Chondrocyte (in vitro differentiated cells): ENCODE results near the gene MRPL45. TPM values are rescaled to one million over a fixed set of nuclear protein-coding genes. Genes with fewer than 3 reads are reported as not detected.

Experiments used
- DNase-seq: peaks from one replicate; pipeline ENCODE4 v3.0.0; 2021; ENCODE audit warnings: mixed read lengths, low spot score
- H3K27ac Mint-ChIP-seq: one replicate; pipeline ENCODE4 v1.8.0; 2021; ENCODE audit warnings: mild to moderate bottlenecking, moderate library complexity, mixed read lengths; ENCODE audit not compliant: unreplicated experiment
- H3K27me3 Mint-ChIP-seq: 2 replicates; pipeline ENCODE4 v1.8.0; 2021; ENCODE audit warnings: low read depth, mixed read lengths
- H3K36me3 Mint-ChIP-seq: 2 replicates; pipeline ENCODE4 v1.8.0; 2021; ENCODE audit warnings: low read depth, mixed read lengths
- H3K4me1 Mint-ChIP-seq: 2 replicates; pipeline ENCODE4 v1.8.0; 2021; ENCODE audit warnings: low read depth, mild to moderate bottlenecking, mixed read lengths
- H3K4me3 Mint-ChIP-seq: one replicate; pipeline ENCODE4 v1.8.0; 2021; ENCODE audit warnings: mild to moderate bottlenecking, moderate library complexity, mixed read lengths; ENCODE audit not compliant: unreplicated experiment
- H3K9me3 Mint-ChIP-seq: 2 replicates; pipeline ENCODE4 v1.8.0; 2021; ENCODE audit warnings: low read depth, mixed read lengths
- total RNA-seq: library from RNA; stranded (reverse); gene quantifications from 3 replicates; pipeline ENCODE4 v1.2.1, GENCODE V29; 2021
- TF ChIP-seq, protein P1 (sequence below): fragments of 200-600 bp; sonication (generic); IDR thresholded peaks from 2 replicates; pipeline ENCODE4 v1.5.0; 2021; ENCODE audit warnings: antibody characterized with exemption, mild to moderate bottlenecking, moderate library complexity

The MRPL45 gene
- total RNA-seq, 1 donor from 2014 or later, result 26.0 TPM

GRCh38 chr17:38351412-38352222 lies 54.6 kb downstream of the MRPL45 start, which contains the start of gene SOCS7:
Gene SOCS7, plus strand, starts transcription at chr17:38351844. Its CDS starts 209 bp downstream, at chr17:38352053.
- peak within 1 kb of the TSS; percentile 86 for H3K27ac Mint-ChIP-seq
- H3K9me3 Mint-ChIP-seq, result no peaks in the 10 kb centered on the region
- H3K4me1 Mint-ChIP-seq, result peaks cover 42% of the 10 kb centered on the region
- DNase-seq, result no peak
- TF ChIP-seq, protein P1, sequence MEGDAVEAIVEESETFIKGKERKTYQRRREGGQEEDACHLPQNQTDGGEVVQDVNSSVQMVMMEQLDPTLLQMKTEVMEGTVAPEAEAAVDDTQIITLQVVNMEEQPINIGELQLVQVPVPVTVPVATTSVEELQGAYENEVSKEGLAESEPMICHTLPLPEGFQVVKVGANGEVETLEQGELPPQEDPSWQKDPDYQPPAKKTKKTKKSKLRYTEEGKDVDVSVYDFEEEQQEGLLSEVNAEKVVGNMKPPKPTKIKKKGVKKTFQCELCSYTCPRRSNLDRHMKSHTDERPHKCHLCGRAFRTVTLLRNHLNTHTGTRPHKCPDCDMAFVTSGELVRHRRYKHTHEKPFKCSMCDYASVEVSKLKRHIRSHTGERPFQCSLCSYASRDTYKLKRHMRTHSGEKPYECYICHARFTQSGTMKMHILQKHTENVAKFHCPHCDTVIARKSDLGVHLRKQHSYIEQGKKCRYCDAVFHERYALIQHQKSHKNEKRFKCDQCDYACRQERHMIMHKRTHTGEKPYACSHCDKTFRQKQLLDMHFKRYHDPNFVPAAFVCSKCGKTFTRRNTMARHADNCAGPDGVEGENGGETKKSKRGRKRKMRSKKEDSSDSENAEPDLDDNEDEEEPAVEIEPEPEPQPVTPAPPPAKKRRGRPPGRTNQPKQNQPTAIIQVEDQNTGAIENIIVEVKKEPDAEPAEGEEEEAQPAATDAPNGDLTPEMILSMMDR, result peak; percentile 7
- peak within 1 kb of the TSS; percentile 78 for H3K4me3 Mint-ChIP-seq
- H3K27me3 Mint-ChIP-seq, result no peaks in the 10 kb centered on the region
- H3K36me3 Mint-ChIP-seq, result no peaks in the 10 kb centered on the region

GRCh38 chr17:38352245-38353085 lies 55.5 kb downstream of the MRPL45 start:
- H3K4me3 Mint-ChIP-seq, result peak overlapping the region; percentile 78
- no peaks in the 10 kb centered on the region for H3K36me3 Mint-ChIP-seq
- DNase-seq, result no peak
- H3K9me3 Mint-ChIP-seq, result no peaks in the 10 kb centered on the region
- H3K27ac Mint-ChIP-seq, result peak overlapping the region; percentile 70
- H3K27me3 Mint-ChIP-seq, result no peaks in the 10 kb centered on the region
- TF ChIP-seq, protein P1, result no peak
- H3K4me1 Mint-ChIP-seq, result peaks cover 51% of the 10 kb centered on the region

GRCh38 chr17:38353086-38353604 lies 56.2 kb downstream of the MRPL45 start:
- Mint-ChIP-seq H3K4me3 (peak overlapping the region; percentile 78), H3K27ac (peak overlapping the region; percentile 70), H3K4me1 (peaks cover 57% of the 10 kb centered on the region), H3K36me3 (no peaks in the 10 kb centered on the region), H3K9me3 (no peaks in the 10 kb centered on the region), H3K27me3 (no peaks in the 10 kb centered on the region)
- TF ChIP-seq, protein P1, result no peak
- no peak for DNase-seq

DNA sequence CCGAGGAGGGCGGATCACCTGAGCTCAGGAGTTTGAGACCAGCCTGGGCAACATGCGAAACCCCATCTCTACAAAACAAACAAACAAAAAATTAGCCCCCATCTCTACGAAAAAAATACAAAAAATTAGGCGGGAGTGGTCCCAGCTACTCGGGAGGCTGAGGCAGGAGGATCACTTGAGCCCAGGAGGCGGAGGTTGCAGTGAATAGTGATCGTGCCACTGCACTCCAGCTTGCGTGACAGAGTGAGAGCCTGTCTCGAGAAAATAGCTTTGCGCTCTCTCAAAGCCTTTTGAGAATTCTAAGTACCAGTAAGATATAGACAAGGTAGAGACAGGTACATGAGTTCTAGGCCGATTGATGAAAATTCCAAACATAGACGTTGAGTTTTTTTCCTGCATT lies 56.7 kb downstream of the MRPL45 start:
- Mint-ChIP-seq H3K27me3 (no peaks in the 10 kb centered on the region), H3K4me3 (peak overlapping the region; percentile 78), H3K9me3 (no peaks in the 10 kb centered on the region), H3K4me1 (peaks cover 63% of the 10 kb centered on the region), H3K36me3 (no peaks in the 10 kb centered on the region), H3K27ac (no peak overlapping the region)
- DNase-seq, result no peak
- TF ChIP-seq, protein P1, result no peak

- Mint-ChIP-seq H3K4me1 (peaks cover 68% of the 10 kb centered on the region), H3K36me3 (no peaks in the 10 kb centered on the region), H3K9me3 (no peaks in the 10 kb centered on the region), H3K27me3 (no peaks in the 10 kb centered on the region), H3K4me3 (no peak overlapping the region), H3K27ac (no peak overlapping the region)
- DNase-seq, result no peak
- TF ChIP-seq, protein P1, result no peak
Observed at GRCh38 chr17:38354466-38354865, 57.5 kb downstream of the MRPL45 start.
